Loucy (cell line): ENCODE results near the gene CNTN2.

Experiments
- H2AFZ ChIP-seq: fragments of 200-600 bp; sonication (generic); 2 replicates; pipeline ENCODE4 v1.6.0; 2016; ENCODE audit warnings: antibody characterized with exemption, mild to moderate bottlenecking, low read length, moderate library complexity
- H3F3A ChIP-seq: fragments of 200-600 bp; 2 replicates; pipeline ENCODE4 v1.6.0; 2016; ENCODE audit warnings: antibody characterized with exemption, low read depth, mild to moderate bottlenecking
- H3K27me3 ChIP-seq: fragments of 200-600 bp; sonication (generic); 2 replicates; pipeline ENCODE4 v1.6.1; 2014; ENCODE audit warnings: low read length, mild to moderate bottlenecking; ENCODE audit not compliant: insufficient read depth, poor library complexity, severe bottlenecking
- H3K36me3 ChIP-seq: fragments of 200-600 bp; sonication (generic); 2 replicates; pipeline ENCODE4 v1.6.1; 2016; ENCODE audit warnings: low read length; ENCODE audit not compliant: insufficient read depth
- H3K4me1 ChIP-seq: fragments of 200-600 bp; sonication (generic); 2 replicates; pipeline ENCODE4 v1.5.1; 2014; ENCODE audit warnings: low read length, mild to moderate bottlenecking; ENCODE audit not compliant: insufficient read depth, poor library complexity, severe bottlenecking
- H3K4me2 ChIP-seq: fragments of 200-600 bp; sonication (generic); 2 replicates; pipeline ENCODE4 v1.6.0; 2014; ENCODE audit warnings: antibody characterized with exemption, low read length, low read depth, mild to moderate bottlenecking; ENCODE audit not compliant: poor library complexity, severe bottlenecking
- H3K4me3 ChIP-seq: fragments of 200-600 bp; sonication (generic); 2 replicates; pipeline ENCODE4 v1.5.1; 2014; ENCODE audit warnings: low read length, mild to moderate bottlenecking, mixed read lengths; ENCODE audit not compliant: poor library complexity, severe bottlenecking
- H3K79me2 ChIP-seq: fragments of 200-600 bp; sonication (generic); 2 replicates; pipeline ENCODE4 v1.6.1; 2014; ENCODE audit warnings: low read length; ENCODE audit not compliant: insufficient read depth
- H3K9ac ChIP-seq: fragments of 200-600 bp; sonication (generic); 2 replicates; pipeline ENCODE4 v1.6.0; 2014; ENCODE audit warnings: mild to moderate bottlenecking, low read depth, low read length, moderate library complexity; ENCODE audit not compliant: poor library complexity, severe bottlenecking
- H3K9me2 ChIP-seq: fragments of 200-600 bp; sonication (generic); replicated peaks from 2 replicates; pipeline ENCODE4 v1.6.1; 2016; ENCODE audit warnings: low read depth, low read length, mixed read lengths
- H3K9me3 ChIP-seq: fragments of 200-600 bp; sonication (generic); 2 replicates; pipeline ENCODE4 v1.6.1; 2014; ENCODE audit warnings: mild to moderate bottlenecking, antibody characterized with exemption, low read length, low read depth; ENCODE audit not compliant: insufficient read depth
- H4K20me1 ChIP-seq: fragments of 200-600 bp; sonication (generic); 2 replicates; pipeline ENCODE4 v1.6.0; 2014; ENCODE audit warnings: antibody characterized with exemption, low read length, mild to moderate bottlenecking; ENCODE audit not compliant: insufficient read depth, poor library complexity, severe bottlenecking
- CTCF ChIP-seq: fragments of 200-600 bp; sonication (generic); conservative IDR thresholded peaks from 2 replicates; pipeline ENCODE4 v1.5.1; 2014; ENCODE audit warnings: mild to moderate bottlenecking, antibody characterized with exemption, low read length
- EZH2phosphoT487 ChIP-seq: fragments of 200-600 bp; IDR thresholded peaks from 2 replicates; pipeline ENCODE4 v1.6.1; 2018; ENCODE audit warnings: antibody characterized with exemption, mild to moderate bottlenecking, moderate library complexity, borderline replicate concordance

CNTN2 gene

GRCh38 chr1:205057808-205058575 is 15.0 kb downstream of the CNTN2 start:
- no peaks in the 10 kb centered on the region for H3K27me3 ChIP-seq
- H3K9ac ChIP-seq: no peak overlapping the region
- no peaks in the 10 kb centered on the region for H3K79me2 ChIP-seq
- no peak overlapping the region for H2AFZ ChIP-seq
- H3F3A ChIP-seq: no peaks in the 10 kb centered on the region
- H4K20me1 ChIP-seq: no peaks in the 10 kb centered on the region
- H3K9me2 ChIP-seq: no peaks in the 10 kb centered on the region
- H3K9me3 ChIP-seq: no peaks in the 10 kb centered on the region
- H3K4me3 ChIP-seq: no peak overlapping the region
- peaks cover 3% of the 10 kb centered on the region for H3K4me1 ChIP-seq
- no peaks in the 10 kb centered on the region for H3K36me3 ChIP-seq
- H3K4me2 ChIP-seq: no peak overlapping the region
- TF ChIP-seq CTCF: no peak
- TF ChIP-seq EZH2phosphoT487: no peak

GRCh38 chr1:205058853-205059252 is 15.8 kb downstream of the CNTN2 start:
- TF ChIP-seq CTCF (no peak), EZH2phosphoT487 (no peak)
- Histone ChIP-seq H3K9me2 (no peaks in the 10 kb centered on the region), H4K20me1 (no peaks in the 10 kb centered on the region), H3K4me3 (no peak overlapping the region), H3K4me2 (no peak overlapping the region), H3K9ac (no peak overlapping the region), H3K9me3 (no peaks in the 10 kb centered on the region), H3K79me2 (no peaks in the 10 kb centered on the region), H3K27me3 (no peaks in the 10 kb centered on the region), H2AFZ (no peak overlapping the region), H3K4me1 (peaks cover 3% of the 10 kb centered on the region), H3F3A (no peaks in the 10 kb centered on the region), H3K36me3 (no peaks in the 10 kb centered on the region)

- Histone ChIP-seq H2AFZ (no peak overlapping the region), H3K4me2 (no peak overlapping the region), H3F3A (no peaks in the 10 kb centered on the region), H3K36me3 (no peaks in the 10 kb centered on the region), H3K27me3 (no peaks in the 10 kb centered on the region), H3K79me2 (no peaks in the 10 kb centered on the region), H3K9ac (no peak overlapping the region), H3K9me2 (no peaks in the 10 kb centered on the region), H3K4me1 (peaks cover 3% of the 10 kb centered on the region), H3K4me3 (no peak overlapping the region), H4K20me1 (no peaks in the 10 kb centered on the region), H3K9me3 (no peaks in the 10 kb centered on the region)
- TF ChIP-seq CTCF: no peak
These were observed 16.6 kb downstream of the CNTN2 start for GRCh38 chr1:205059660-205060059.
